HG02840 (cell line): Measurements from ENCODE around the gene BHLHE23.

ENCODE experiments used
- ATAC-seq: cut with Tn5 transposase; IDR thresholded peaks from one replicate; pipeline ENCODE4 v1.9.1; 2021; ENCODE audit warnings: mild to moderate bottlenecking, moderate library complexity, moderate number of reproducible peaks; ENCODE audit not compliant: unreplicated experiment, low FRiP score

The BHLHE23 gene

DNA sequence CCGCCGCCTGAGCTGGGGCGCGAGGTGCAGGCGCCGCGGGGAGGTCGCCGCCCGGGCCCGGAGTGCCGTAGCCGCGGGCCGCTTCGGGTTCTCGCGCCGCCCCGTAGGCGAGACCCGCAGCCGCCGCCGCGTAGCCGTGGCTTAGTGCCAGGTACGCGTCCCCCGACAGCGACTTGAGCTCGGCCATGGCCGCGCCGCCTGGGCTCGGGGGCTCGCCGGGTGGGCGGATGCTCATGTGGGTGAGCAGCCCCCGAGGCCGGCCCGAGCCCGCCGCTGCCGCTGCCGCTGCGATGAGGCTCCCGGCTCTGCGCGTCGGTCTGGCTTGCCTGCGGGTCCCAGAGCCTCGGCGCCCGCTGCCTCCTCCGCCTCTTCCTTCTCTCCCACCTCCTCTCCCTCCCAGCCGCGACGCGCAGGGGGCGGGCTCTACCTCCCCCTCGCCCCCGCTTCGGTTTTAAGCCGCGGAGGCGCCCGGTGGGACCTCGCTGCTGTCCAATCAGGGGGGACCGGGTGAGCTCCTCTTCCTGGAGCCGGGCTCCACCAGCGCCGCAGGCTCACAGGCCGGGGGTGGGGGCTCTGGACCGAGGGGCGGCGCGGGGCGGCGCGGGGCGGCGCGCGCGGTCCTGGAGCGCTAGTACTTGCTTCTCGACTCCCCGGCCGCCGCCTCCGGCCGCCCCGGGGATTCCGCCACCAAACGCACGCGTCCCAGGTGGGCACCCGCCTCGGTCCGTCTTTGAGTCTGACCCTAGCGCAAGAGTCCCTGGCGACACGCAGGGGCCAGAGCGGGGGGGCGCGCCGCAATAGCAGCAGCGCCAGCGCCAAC is at the start of gene BHLHE23:
Gene BHLHE23 (minus strand): TSS at position 425 of the 820 bp plus-strand sequence. CDS start 190 bp downstream, at position 235.
- no peak for ATAC-seq

DNA sequence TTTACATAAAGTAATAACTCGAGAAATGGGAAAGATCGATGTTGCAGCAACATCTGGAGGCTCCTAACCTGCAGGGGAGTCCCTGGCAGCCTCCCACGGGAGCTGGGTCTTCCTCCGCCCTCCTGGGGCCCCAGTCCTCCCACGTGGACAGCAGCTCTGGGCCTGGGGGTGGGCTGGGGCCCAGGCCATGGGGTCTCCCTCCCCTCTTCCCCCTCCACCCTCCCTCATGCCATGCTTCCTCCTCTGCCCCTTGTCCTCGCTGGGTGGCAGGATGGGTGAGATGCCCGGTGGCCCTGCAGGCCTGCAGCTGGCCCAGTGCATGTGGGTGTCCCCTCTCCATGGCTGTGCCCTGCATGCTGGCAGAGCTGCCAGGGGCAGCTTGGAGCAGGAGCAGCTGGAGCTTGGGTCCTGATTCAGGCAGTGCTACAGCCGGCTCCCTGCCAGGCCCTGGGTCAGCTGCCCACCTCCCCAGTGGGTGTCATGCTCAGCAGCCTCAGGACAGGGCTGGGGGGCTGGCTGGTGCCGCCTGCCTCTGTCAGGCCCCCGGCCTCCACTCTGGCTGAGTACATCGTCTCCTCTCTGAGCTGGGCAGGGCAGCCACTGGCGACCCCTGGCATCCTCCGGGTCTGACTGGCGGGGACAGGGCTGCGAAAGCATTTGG is 48.9 kb upstream of the BHLHE23 start:
- ATAC-seq: no peak

DNA sequence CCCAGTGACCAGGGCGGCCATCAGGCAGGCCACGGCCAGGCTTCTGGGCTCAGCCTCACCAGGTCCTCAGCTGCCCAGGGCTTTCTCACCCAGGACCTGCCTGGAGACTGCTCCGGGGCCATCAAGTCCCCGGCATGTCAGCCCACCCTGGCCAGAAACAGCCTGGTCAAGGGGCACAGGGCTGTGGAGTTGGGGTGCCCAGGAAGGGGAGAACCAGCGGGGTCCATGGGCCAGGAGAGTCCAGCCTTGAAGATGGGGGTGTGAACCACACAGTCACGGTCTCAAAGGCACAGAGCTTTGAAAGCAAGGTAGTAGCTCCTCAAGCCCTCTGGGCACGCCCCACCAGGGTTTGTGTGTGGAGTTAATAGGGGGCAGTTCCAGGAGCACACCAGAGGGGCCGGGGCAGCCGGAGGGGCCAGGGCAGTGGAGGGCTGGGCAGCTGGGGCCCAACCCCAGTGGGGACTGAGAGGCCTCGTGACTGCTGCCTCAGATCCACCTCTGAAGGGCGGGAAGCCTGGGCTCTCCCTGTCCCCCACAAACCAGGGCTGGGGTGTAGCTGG is 48.0 kb upstream of the BHLHE23 start:
- ATAC-seq: no peak

DNA sequence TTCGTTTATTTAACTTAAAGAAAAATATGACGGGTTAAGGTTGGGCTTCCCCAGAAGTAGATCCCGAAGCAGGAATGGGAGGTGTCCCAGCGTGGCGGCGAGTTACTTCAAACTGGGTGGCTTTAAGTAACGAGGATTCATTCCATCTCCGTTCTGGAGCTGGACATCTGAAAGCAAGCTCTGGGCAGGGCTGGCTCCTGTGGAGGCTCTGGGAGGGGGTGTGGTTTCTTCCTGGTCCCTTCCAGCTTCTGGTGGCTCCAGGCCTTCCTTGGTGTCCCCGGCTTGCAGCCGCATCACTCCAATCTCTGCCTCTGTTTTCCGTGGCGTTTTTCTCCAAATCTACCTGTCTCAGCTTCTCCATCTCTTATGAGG is 47.3 kb upstream of the BHLHE23 start:
- no peak for ATAC-seq

DNA sequence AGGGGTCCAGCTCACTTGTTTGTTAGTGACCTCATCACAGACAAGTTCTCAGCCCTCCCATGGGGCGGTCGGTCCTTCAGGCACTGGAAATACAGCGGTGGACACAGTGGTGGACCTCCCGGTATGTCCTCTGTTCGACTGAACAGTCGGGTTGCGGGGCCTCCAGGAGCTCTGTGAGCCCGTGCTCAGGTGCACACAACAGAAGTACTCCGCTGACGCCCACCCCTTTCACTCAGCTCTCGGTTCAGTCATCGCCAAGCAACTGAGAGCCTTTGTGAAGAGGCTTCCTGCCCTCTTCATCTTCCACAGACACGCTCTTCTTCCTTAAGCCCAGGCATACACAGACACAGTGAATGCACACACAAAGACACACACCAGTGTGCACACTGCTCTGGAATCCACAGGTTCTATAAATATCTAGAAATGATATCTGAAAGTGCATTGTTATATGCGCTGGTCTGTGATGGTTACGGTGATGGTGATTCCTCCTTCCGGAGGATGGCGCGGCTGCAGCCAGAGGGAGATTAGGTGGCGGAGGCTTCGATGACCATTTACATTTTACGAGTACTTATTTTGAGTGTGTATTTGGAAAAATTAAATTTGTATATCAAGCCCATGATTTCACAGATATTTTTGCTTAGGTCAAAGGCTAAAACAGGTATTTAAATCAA is 46.8 kb upstream of the BHLHE23 start:
- no peak for ATAC-seq

DNA sequence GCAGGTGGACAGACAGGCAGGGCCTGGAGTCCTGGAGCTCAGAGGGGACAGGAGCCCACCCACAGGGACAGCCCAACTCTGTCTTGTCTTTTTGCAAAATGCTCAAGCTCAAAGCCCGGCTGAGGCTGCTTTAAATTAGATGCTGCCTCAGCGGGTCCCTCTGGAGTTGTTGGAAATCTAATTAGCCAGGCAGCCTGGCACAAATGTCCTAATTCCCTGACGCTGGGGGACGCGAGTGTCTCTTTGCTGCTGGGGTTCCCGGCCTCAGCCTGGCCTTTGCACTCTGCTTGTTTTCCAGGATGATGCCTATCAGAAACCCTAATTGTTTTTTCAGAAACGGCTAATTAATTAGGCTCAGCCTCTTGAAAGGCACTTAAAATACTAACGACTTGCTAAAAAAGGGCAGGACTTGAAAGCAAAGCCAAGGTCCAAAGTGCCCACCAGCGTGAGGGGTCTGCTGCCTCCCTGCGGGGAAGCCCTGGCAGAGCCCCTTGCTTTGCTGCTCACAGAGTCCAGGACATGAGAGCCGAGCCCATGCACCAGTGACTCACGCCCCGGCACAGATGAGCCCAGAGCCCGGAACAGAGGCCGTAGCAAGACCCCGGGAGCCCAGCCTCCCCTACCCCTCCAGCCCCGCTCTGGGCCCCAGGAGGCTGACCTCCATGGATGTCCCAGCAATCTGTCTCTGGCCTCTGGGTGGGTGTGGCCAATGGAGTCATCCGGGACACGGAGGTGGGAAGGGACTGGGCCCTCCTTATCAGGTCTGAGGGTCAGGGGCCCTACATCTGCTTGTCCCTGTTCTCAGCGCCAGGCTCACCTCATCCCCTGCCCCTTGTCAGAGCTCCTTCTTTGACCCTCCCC is 46.0 kb upstream of the BHLHE23 start:
- ATAC-seq: no peak

DNA sequence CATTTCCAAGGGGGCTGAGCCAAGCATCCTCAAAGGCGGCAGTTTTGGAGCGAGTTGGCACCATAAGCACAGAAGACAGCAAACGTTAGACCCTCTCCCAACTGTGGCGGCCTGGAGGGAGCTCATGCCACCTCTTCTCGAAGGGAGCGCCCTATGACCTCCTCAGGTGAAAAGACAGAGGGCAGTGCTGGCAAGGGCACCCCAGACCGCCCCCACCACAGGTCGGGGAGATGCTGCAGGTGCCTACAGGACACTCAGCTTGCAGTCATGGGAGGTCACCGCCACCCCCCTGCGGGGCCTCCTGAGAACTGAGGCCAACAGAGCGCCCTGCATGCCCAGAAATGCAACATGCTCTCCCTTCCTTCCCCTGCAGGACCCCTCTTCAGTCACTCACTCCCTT is 45.1 kb upstream of the BHLHE23 start:
- ATAC-seq: no peak

DNA sequence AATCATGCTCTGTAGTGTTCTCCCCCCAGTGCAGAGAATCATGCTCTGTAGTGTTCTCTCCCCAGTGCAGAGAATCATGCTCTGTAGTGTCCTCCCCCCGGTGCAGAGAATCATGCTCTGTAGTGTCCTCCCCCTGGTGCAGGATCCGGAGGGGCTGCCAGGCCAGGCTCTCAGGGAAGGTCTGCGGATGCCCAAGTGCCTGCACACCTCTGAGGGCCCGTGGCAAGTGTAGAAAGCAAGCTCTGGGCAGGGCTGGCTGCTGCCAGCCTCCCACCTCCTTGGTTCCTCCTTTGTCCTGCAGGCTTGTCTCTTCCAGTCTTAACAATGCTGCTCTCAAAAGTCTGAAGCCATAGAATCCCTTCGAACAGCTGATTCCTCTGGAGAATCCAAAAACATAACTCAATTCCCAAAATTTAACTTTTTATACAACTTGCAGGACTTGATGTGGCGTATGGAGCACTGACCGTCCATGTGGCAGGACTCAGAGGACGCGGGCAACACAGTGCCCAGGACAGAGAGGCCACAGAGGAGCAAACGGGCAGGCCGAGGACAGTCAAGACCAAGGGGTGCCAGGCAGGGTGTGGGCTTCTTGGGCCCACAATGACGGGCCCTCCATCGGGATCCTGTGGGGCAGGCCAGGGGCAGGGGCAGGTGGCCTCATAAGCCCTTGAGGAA is 44.6 kb upstream of the BHLHE23 start:
- ATAC-seq: no peak

DNA sequence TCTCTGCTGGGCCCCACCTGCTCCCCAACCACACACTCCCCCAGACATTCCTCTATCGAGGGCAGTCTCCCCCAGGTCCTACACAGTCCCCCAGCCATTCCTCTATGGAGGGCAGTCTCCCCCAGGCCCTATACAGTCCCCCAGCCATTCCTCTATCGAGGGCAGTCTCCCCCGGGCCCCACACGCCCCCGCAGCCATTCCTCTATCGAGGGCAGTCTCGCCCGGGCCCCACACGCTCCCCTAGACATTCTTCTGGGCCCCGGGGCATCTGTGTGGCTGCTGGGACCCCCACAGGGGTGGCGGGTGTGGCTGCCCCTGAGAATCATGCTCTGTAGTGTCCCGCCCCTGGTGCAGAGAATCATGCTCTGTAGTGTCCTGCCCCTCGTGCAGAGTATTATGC is 43.6 kb upstream of the BHLHE23 start:
- ATAC-seq: no peak

DNA sequence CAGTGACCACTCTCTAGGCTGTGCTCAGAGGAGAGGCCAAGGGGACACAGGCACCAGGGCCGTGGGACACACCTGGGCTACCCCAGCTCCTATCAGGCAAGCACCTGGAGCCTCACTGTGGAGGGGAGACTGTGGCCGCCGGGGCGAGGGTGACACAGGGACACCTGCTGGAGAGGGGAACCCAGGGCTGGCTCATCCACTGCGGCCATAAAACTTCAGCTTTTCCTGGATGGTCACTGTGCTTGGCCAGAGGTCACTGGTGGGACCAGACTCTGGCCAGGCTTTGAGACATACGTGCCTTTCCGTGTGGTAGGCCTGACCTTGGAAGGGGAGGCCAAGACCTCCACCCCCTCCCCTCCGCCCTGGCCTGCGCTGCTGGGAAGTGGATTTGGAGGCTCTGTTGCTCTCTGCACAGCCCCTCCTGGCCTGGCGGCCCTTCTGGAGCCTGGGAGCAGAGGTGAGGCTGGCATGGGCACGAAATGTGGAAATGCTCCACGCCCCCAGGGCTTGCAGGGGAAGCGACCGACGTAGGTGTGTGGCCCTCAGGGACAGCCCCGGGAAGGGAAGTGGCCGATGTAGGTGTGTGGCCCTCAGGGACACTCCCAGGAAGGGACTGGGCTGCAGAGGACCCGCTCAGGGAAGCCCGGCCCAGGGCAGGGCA is 42.9 kb upstream of the BHLHE23 start:
- ATAC-seq: no peak

DNA sequence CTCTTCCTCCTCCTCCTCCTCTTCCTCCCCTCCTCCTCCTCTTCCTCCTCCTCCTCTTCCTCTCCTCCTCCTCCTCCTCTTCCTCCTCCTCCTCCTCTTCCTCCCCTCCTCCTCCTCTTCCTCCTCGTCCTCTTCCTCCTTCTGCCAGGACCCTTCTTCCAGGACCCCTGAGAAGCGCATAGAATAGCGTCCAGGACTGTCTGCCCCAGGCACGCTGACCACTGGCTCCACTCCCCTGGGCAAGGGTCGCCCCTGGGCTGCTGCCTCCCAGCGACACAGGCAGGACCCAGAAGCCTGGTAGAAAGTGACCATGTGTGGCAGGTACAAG is 42.4 kb upstream of the BHLHE23 start:
- no peak for ATAC-seq

DNA sequence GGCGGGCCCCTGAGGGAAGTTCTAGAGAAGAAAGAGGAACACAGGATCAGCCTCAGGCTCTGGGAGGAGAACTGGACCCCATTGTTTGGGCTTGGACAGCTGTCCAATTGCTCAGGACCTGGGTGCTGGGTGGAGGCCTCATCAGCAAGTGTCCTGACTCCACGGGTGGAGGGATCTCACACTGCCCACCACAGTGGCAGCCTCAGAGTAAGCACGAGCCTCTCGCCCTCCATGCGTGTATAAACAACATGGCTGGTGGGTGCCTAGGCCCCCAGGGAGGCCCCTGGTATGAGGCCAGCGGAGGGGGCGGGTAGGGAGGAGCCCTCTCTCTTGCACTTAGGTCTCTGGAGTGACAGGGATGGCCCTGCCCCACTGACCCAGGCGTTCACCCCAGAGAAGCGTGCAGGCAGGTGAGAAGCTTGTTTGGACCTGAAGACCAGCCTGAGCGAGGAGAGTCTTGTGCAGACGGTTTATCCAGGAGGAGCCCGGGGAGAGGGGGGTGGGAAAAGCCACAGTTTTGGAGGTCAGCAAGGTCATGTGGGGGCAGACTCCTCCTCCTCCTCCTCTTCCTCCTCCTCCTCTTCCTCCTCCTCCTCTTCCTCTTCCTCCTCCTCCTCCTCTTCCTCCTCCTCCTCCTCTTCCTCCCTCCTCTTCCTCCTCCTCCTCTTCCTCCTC is 41.9 kb upstream of the BHLHE23 start:
- no peak for ATAC-seq

DNA sequence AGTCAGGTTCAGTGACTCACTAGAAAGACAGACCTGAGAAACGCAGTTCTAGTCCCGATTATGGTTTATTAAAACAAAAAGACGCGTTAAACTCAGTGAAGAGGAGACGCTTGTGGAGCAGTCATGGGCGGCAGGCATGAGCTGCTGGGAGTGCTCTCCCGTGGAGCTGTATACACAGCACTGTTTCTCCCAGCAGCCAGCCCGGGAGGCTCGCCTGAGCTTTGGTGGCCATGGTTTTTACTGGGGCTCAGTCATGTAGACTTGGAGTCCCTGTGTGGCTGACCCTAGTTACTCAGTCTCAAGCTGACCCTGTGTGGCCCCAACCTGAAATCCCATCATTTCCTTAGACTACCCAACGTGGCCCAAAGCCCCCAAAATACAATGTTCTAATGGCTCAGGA is 41.2 kb upstream of the BHLHE23 start:
- ATAC-seq: no peak

DNA sequence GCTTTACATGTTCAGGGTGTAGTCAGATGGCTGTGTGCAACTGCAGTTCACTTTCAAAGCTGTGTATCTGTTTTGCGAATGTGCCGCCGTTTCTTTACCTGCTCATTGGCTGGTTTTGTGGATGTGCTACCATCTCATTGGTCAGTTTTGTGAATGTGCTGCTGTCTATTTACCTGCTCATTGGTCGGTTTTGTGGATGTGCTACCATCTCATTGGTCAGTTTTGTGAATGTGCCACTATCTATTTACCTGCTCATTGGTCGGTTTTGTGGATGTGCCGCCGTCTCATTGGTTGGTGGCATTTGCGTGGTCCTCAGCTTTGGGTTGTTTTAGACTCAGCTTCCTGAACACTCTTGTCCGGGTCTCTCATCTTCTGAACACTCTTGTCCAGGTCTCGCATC is 40.5 kb upstream of the BHLHE23 start:
- no peak for ATAC-seq

DNA sequence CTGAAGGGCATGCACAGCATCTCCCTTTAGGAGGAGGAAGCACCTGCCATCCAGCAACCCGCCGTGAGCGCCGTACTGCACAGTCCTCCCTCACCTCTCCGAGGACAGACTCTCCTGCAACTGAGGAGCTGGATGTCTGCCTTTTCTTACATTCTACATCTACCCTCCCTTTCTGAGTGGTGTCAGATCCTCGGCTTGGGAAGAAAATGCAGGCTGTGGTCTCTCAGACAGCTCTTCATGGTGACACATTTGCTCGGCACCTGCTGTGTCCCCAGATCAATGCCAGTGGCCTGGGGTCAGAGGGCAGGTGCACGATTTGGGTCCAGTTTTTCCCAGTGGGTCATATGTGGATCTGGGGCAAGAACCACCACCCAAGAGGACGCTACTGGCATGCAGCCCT is 40.1 kb upstream of the BHLHE23 start:
- no peak for ATAC-seq

DNA sequence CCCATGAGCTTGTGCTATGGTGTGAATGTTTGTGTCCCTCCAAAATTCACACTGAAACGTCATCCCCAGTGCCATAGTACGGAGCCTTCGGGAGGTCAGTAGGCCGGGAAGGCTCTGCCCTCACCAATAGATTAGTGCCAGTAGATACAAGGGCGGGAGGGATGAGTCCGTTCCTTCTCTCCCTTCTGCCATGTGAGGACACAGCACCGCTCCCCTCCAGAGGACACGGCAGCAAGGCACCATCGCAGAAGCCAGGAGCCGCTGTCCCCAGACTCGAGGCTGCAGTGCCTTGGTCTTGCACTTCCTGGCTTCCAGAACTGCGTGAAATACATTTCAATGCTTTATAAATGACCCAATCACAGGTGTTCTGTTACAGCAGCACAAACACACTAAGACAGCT is 39.2 kb upstream of the BHLHE23 start:
- ATAC-seq: no peak

DNA sequence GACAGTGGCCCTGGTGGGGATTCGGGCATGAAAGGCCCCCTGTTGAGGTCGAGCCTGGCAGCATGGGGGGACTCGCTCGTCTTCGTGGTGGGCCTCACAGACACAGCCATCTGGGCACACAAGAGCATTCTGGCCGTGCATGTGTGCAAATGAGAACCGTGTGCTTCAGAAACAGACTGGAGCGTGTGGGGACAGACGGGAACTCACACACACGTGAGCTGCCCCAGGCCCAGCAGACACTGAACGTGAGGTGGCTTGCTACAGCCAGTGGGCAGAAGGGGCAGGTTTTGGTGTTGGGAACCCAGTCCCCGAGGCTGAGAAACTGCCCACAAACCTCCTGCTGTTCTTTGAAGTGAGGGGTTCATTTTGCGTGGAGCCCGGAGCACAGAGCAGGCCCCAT is 38.6 kb upstream of the BHLHE23 start:
- ATAC-seq: no peak

DNA sequence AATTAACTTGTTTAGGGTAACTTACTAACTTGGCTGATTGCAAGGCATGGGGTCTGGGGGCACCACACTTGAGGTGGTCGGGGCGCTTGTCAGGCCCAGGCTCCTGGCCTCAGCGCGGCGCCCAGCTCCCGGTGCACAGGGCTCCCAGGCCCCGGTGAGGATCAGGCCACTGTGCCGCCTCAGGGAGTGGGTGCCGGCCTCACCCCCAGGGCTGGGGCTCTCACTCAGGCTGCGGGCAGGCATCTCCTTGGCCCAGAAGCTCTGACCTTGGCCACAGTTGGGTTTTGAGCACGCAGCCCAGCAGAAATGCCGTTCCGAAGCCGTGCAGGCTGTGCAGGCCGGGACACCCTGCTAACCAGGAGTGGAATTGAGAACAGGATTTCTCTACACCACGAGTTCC is 37.8 kb upstream of the BHLHE23 start:
- no peak for ATAC-seq

DNA sequence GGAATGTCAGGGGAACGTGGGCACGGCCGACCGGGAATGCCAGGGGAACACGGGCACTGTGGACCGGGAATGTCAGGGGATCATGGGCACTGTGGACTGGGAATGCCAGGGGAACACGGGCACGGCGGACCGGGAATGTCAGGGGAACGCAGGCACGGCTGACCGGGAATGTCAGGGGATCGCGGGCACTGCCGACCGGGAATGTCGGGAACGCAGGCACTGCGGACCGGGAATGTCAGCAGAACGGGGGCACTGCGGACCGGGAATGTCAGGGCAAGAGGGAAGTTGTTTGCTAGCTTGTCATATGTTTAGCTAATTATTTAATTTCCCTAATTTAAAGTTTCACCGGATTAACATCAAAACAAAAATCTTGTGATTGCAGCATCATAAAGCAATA is 37.4 kb upstream of the BHLHE23 start:
- no peak for ATAC-seq
